Stimulated activated CD8-positive, alpha-beta memory T cell treated with anti-CD3 and anti-CD28 coated beads, Interleukin-15, amount 100 ng/mL, for 4 hours (primary cell): ENCODE measurements around the gene ACTL6B.

Source experiments
- DNase-seq, 2 donors: peaks; one replicate each; pipeline ENCODE4 v3.0.0-alpha.2; 2020; ENCODE audit warnings: low read depth in 2 of 2

The ACTL6B gene

GRCh38 chr7:100683659-100684533, 27.6 kb upstream of the ACTL6B start:
- DNase-seq: no peak

DNA sequence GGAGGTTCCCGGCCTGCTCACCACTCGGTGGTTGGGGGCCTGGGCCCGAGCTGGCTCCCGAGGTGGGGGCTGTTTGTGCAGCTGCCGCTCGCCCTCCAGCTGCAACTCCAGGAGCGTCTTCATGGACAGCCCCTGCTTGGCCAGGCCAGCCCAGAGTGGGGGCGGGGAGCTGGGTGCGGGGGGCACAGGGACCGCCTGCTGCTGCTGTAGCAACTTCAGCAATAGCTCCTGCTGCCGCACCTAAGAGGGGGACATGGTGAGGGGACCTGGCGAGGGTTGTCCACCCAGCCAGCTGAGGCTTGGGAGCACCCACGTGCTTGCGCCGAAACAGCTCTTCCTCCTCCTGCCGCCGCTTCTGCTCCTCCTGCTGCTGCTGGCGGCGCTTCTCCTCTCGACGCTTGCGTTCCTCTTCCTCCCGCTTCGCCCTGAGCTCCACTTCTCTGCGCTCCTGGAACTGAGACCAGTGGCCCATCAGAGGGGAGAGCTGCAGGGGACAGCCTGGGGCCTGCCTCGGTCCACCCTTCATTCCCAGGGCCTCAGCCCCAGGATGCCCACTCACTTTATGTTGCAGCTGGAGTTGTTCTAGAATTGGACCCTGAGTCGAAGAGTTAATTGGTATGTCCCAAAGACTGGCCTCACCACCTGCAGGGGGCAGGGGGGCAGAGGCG, 26.9 kb upstream of the ACTL6B start:
- no peak for DNase-seq

DNA sequence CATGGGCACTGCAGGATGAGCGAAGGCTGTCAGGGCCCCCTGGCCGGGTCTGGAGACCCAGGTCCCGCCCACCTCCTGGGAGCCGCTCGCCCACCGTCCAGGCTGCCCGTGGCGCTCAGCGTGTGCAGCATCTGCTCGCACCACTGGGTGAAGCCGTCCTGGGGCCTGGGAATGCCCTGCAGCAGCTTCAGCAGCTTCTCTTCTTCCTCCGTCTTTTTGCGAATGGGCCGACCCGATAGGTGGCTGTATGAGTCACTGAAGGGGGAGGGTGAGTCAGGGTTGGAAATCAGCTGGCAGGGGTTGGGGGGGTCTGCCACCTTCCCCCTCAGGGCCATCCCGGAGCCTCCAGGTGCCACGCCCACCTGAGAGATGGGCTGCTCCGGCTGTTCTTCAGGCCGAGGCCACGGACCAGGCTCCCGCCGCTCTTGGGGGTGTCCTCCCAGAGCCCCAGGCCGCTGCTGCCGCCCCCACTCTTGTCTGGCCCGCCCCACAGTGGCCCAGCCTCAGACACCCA, 26.0 kb upstream of the ACTL6B start:
- DNase-seq: no peak

DNA sequence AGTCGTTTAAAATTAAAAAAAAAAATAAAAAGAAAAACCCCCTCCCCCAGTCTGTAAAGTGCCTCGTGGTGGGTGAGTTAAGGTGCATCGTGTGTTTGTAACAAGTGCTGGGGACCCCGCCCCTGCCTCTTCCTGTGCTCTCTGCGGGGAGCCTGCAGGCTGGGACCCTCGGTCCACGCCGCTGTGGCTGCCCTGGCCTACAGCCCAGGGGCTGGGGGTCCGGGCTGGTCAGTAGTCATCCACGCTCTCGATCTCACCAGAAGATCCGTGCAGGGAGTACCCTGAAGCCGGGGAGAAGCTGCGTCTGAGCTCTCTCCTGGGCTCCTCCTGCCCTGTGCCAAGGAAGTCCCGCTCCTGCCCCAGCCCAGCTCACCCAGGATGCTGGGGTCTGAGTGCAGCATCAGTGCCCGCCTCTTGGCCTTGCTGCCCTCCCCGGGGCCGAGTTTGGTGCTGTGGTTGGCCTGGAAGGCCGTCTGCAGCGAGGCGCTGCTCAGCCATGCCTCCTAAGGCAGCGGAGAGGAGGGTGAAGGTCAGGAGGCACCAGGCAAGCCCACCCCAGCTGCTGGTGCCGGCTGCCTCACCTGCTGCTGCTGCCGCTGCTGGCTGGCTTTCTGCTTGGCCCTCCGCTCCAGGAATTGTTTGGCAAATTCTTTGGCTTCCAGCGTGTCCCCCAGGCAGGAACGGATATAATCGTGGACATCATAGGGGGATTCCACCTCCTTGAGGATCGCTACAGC, 25.4 kb upstream of the ACTL6B start:
- DNase-seq: no peak

- DNase-seq: no peak
These were observed 24.5 kb upstream of the ACTL6B start for GRCh38 chr7:100680576-100681271.

DNA sequence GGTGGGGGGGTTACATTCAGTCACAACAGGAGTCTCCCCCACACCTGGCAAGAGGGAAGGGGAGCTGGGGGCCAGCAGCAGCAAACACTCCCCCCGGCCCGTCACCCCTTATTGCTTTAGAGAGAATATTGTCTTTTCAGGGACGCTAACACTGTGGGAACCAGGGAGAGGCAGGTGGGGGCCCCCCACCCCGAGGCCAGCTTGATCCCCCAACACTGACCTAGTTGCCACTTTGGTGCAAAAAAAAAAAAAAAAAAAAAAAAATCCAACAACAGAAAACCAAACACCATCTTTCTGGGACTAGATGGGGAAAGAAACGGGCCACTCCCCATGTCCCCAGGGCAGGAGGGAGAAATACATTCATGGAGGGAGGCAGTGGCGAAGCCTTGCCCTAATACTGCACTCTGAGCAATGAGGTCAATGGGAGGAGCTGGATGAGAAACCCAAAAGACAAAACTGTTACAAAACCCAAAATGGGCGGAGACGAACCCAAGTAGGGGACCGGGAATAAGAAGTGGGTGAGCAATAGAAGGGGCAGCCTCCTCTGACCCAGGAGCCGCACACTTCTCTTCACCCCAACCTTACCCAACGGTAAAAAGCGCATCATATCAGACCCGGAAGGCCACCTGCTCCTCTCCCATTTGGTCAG, 23.8 kb upstream of the ACTL6B start:
- no peak for DNase-seq

- DNase-seq: no peak
These were observed 23.1 kb upstream of the ACTL6B start for GRCh38 chr7:100679129-100679926.

GRCh38 chr7:100678291-100678984, 22.2 kb upstream of the ACTL6B start:
- no peak for DNase-seq

GRCh38 chr7:100677308-100678267, 21.3 kb upstream of the ACTL6B start:
- no peak for DNase-seq

- DNase-seq: no peak
These were observed 20.5 kb upstream of the ACTL6B start for GRCh38 chr7:100676501-100677306.

DNA sequence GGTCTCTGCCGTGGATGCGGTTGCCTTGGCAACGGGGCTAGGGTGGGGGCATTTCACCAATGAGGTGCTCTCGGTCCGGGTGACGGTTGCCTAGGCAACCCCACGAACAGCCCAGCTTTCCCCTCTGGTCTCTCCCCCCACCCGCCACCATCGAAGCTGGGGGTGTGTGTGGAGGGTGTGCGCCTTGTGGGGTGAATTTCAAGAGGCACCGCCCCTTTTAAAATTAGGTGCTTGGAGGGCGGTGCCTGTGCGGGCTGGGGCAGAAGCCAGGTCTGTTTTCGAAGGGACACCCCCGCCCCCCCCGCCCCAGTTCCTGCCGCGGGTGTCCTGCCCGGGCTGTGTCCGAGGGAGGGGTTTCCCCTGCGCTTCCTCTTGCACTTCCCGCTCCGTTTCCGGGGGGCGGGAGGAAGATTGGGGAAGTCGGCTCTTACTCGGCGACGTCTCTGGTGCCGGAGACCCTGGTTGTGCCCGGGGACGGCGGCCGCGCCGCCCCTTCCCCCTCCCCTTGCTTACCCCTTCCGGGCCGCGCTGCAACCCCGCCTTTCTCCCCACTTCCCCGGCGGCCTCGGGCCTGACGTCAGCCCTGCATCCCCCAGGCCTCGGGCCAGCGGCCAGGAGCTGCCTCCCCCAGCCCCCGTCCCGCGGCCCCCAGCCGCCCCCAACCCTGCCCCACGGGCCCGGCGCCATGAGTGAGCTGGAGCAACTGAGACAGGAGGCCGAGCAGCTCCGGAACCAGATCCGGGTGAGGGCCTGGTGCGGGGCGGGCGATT, 19.5 kb upstream of the ACTL6B start:
- peak; percentile 70 to 79 for DNase-seq

- DNase-seq: no peak
These were observed 18.8 kb upstream of the ACTL6B start for GRCh38 chr7:100675105-100675451.

DNA sequence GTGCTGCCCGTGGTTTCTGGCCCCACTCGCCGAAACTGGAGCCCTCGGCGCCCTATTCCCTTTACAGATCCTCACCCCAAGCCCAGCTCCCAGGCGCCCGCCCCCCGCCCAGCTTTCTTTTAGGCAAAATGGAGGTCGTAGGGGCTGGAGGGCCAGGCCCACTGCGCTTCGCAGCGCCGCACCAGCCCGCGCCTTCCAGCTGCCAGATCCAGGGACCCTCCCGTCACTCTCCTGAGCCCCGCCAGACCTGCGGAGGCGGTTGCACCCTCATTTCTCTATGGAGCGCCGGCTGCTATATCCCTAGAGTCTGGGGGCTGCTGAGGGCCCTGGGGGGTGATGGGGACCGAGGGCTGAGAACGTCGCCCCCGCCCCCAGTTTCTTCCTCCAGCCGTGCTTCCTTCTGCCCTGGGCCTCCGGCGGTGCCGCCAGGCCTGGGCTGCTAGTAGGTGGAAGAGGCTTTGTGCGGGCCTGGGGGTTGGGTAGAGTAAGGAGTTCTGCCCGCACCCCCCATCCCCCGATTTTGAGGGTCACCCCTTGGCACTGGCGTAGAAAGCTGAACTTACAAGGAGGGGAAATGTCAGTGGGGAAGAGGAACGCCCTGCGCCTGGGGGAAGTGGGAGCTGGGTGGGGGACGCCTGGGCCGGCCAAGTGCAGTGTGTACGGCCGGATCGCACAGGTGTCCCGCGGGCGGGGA, 18.3 kb upstream of the ACTL6B start:
- DNase-seq: no peak

DNA sequence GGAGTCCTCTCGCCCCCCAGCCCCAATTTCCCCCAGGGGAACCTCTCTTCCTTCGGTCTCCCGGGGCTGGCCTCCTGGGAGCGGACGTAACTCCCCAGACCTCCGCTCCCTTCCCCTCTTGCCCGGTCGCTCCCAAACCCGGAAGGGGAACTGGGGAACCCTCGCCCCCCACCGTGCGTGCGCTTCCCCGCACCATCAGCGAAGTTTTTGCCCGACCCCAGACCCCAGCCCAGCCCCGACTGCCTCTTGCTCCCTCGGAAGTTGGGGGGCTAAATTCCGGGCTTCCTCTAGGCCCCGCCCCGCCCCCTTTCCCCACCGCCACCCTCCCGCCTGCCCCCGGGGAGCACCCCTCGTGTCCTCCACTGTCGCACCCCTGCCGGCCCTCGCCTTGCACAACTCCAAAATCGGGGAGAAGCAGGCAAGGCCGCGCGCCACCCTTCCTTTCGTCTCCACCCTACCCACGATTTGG, 17.7 kb upstream of the ACTL6B start:
- no peak for DNase-seq

GRCh38 chr7:100673302-100673941, 17.2 kb upstream of the ACTL6B start, which contains the start of gene GNB2:
TSS of gene GNB2 (plus strand) at chr7:100673740. CDS start at chr7:100676266, 2,526 bp downstream.
- peak; percentile 95 to 97 for DNase-seq
